ENCODE data around the gene ENKD1.

DNA sequence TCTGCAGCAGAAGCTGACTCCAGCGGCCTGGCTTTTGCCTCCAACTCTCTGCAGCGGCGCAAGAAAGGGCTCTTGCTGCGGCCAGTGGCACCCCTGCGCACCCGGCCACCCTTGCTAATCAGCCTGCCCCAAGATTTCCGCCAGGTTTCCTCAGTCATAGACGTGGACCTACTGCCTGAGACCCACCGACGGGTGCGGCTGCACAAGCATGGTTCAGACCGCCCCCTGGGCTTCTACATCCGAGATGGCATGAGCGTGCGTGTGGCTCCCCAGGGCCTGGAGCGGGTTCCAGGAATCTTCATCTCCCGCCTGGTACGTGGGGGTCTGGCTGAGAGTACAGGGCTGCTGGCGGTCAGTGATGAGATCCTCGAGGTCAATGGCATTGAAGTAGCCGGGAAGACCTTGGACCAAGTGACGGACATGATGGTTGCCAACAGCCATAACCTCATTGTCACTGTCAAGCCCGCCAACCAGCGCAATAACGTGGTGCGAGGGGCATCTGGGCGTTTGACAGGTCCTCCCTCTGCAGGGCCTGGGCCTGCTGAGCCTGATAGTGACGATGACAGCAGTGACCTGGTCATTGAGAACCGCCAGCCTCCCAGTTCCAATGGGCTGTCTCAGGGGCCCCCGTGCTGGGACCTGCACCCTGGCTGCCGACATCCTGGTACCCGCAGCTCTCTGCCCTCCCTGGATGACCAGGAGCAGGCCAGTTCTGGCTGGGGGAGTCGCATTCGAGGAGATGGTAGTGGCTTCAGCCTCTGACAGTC lies 4.5 kb downstream of the ENKD1 start:
- TF ChIP-seq FOXM1 (IDR thresholded peaks at IDR 0.05; ENCODE audit: borderline replicate concordance, low read depth) (no peak), TAF1 (IDR thresholded peaks at IDR 0.05; ENCODE audit: low read depth) (no peak), EP300 (IDR thresholded peaks at IDR 0.05; ENCODE audit: borderline replicate concordance) (no peak), RAD21 (IDR thresholded peaks at IDR 0.05; ENCODE audit: low read depth) (no peak), TEAD4 (IDR thresholded peaks at IDR 0.05) (no peak), CREB1 (IDR thresholded peaks at IDR 0.05; ENCODE audit: low read depth) (no peak), ZBTB7A (IDR thresholded peaks at IDR 0.05; ENCODE audit: low read depth) (no peak), EGR1 (IDR thresholded peaks at IDR 0.05) (no peak)
- TF ChIP-seq, protein P1, sequence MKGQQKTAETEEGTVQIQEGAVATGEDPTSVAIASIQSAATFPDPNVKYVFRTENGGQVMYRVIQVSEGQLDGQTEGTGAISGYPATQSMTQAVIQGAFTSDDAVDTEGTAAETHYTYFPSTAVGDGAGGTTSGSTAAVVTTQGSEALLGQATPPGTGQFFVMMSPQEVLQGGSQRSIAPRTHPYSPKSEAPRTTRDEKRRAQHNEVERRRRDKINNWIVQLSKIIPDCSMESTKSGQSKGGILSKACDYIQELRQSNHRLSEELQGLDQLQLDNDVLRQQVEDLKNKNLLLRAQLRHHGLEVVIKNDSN (IDR thresholded peaks at IDR 0.05), result no peak
- TF ChIP-seq, protein P2, sequence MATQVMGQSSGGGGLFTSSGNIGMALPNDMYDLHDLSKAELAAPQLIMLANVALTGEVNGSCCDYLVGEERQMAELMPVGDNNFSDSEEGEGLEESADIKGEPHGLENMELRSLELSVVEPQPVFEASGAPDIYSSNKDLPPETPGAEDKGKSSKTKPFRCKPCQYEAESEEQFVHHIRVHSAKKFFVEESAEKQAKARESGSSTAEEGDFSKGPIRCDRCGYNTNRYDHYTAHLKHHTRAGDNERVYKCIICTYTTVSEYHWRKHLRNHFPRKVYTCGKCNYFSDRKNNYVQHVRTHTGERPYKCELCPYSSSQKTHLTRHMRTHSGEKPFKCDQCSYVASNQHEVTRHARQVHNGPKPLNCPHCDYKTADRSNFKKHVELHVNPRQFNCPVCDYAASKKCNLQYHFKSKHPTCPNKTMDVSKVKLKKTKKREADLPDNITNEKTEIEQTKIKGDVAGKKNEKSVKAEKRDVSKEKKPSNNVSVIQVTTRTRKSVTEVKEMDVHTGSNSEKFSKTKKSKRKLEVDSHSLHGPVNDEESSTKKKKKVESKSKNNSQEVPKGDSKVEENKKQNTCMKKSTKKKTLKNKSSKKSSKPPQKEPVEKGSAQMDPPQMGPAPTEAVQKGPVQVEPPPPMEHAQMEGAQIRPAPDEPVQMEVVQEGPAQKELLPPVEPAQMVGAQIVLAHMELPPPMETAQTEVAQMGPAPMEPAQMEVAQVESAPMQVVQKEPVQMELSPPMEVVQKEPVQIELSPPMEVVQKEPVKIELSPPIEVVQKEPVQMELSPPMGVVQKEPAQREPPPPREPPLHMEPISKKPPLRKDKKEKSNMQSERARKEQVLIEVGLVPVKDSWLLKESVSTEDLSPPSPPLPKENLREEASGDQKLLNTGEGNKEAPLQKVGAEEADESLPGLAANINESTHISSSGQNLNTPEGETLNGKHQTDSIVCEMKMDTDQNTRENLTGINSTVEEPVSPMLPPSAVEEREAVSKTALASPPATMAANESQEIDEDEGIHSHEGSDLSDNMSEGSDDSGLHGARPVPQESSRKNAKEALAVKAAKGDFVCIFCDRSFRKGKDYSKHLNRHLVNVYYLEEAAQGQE (IDR thresholded peaks at IDR 0.05; ENCODE audit: low read depth), result no peak
- TF ChIP-seq, protein P3, sequence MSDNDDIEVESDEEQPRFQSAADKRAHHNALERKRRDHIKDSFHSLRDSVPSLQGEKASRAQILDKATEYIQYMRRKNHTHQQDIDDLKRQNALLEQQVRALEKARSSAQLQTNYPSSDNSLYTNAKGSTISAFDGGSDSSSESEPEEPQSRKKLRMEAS (IDR thresholded peaks at IDR 0.05), result no peak
